Hematopoietic multipotent progenitor cell treated with erythropoietin and hydrocortisone succinate and interleukin-3 and kit ligand, for 8 days (in vitro differentiated cells): Measurements from ENCODE around the gene SPSB4.
"Not testable (repeated sequence)": the region's sequence is repeated elsewhere in the genome, so short reads cannot be mapped to it uniquely, and the experiment has no call there.

Experiments
- DNase-seq: peaks from one replicate; pipeline ENCODE4 v3.0.0-alpha.2; 2015

The SPSB4 gene

GRCh38 chr3:141096981-141097380 lies 45.8 kb downstream of the SPSB4 start:
- no peak for DNase-seq

- no peak for DNase-seq
These were observed 49.0 kb downstream of the SPSB4 start for GRCh38 chr3:141100112-141100511.

- no peak for DNase-seq
These were observed 49.6 kb downstream of the SPSB4 start for GRCh38 chr3:141100531-141101320.

GRCh38 chr3:141102372-141102771 lies 51.2 kb downstream of the SPSB4 start:
- DNase-seq: no peak

- DNase-seq: no peak
These were observed 51.9 kb downstream of the SPSB4 start for GRCh38 chr3:141103067-141103466.

- DNase-seq: no peak
These were observed 52.4 kb downstream of the SPSB4 start for GRCh38 chr3:141103503-141103902.

GRCh38 chr3:141104151-141104821 lies 53.1 kb downstream of the SPSB4 start:
- DNase-seq: no peak

GRCh38 chr3:141105828-141106628 lies 54.9 kb downstream of the SPSB4 start:
- DNase-seq: peak; percentile 80

GRCh38 chr3:141106842-141107241 lies 55.7 kb downstream of the SPSB4 start:
- no peak for DNase-seq

- no peak for DNase-seq
These were observed 56.9 kb downstream of the SPSB4 start for GRCh38 chr3:141108039-141108438.

- no peak for DNase-seq
These were observed 58.6 kb downstream of the SPSB4 start for GRCh38 chr3:141109751-141110150.

- DNase-seq: no peak
These were observed 59.2 kb downstream of the SPSB4 start for GRCh38 chr3:141110322-141110721.

- DNase-seq: no peak
These were observed 60.4 kb downstream of the SPSB4 start for GRCh38 chr3:141111364-141112155.

- no peak for DNase-seq
These were observed 61.6 kb downstream of the SPSB4 start for GRCh38 chr3:141112686-141113297.

- DNase-seq: not testable (repeated sequence)
These were observed 62.5 kb downstream of the SPSB4 start for GRCh38 chr3:141113680-141114079.

- no peak for DNase-seq
These were observed 63.1 kb downstream of the SPSB4 start for GRCh38 chr3:141114179-141114745.

- DNase-seq: no peak
These were observed 63.8 kb downstream of the SPSB4 start for GRCh38 chr3:141114816-141115460.

- no peak for DNase-seq
These were observed 64.8 kb downstream of the SPSB4 start for GRCh38 chr3:141115789-141116541.

GRCh38 chr3:141116721-141117120 lies 65.6 kb downstream of the SPSB4 start:
- no peak for DNase-seq

- DNase-seq: not testable (repeated sequence)
These were observed 66.8 kb downstream of the SPSB4 start for GRCh38 chr3:141117982-141118381.
